Dedifferentiated amniotic fluid mesenchymal stem cell (primary cell): ENCODE measurements around the gene CSTF1.
A peak's percentile ranks its signal among the peaks of the same experiment; 100 is the strongest.
"Not testable (repeated sequence)": the region's sequence is repeated elsewhere in the genome, so short reads cannot be mapped to it uniquely, and the experiment has no call there.

Experiments used
- DNase-seq: peaks from one replicate; pipeline ENCODE4 v3.0.0-alpha.2; 2016; ENCODE audit errors: extremely low spot score

CSTF1 gene

DNA sequence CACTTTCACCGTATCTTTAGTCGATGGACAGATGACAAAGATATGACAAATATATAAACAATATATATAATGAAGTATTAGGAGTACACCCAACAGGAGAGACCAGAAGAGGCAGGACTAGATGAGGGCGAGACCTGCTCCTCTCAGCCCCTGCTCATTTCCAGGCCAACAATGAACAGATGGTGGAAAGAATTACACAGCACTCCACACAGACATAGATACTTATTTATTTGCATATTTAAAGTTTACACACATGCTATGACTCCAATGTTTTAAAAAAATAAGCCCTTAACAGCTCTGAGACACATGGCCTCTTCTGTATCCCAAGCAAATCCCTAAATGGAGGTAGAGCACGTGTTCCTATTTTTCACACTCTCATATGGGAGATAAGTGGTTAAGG is 23.3 kb upstream of the CSTF1 start:
- DNase-seq = no peak

DNA sequence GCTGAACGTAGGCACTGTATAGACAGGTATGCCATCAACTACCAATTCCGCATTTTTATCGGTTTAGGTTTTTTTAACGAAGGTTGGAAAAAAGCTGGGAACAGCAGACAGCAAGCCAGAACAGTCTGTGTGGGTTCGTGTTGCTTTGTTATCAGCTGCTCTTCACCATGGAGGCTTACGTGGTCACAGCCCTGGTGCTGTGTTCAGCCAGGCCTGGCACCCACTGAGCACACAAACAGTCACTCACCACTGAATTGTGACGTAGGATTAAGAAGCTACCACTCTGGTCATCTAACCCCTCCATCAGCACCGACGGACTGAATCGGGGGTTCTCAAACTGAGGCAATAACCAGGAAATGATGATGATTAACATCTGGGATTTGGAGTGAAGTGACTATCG is 20.5 kb upstream of the CSTF1 start:
- DNase-seq = no peak

DNA sequence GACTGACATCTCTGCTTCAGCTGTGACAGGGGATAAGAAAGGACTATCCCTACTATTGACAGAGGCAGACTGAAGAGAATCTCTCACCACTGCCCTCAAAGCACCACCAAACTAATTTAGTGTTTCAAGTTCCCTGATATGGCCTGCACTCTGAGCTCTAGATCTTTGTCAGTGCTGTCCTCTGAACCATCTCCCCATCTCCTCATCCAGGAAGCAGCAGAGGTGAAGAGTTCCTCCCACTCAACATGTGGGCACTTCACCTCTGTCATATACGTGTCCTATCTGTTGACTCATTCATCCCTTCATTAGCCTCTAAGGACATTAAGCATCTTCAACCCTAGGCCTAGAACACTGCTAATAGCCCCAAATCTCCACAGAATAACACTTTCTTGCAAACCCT is 19.6 kb upstream of the CSTF1 start:
- DNase-seq = no peak

DNA sequence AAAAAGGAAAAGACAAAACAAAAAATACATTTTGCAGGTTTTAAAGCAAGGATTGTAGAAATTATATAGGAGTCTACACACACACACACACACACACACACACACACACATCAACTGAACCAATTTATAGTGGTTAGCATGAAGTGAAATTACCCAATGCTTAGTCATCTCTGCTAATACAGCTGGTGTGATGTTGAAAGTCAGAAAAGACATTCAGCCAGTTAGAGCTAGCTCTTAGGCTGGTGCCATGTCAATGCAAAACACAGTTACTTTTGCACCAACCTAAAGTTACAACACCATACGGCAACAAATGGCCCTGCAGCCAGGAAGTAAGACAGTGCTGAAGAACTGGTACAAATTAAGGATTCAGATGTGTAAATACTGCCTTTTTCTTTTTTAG is 18.5 kb upstream of the CSTF1 start:
- peak; percentile 86 for DNase-seq

DNA sequence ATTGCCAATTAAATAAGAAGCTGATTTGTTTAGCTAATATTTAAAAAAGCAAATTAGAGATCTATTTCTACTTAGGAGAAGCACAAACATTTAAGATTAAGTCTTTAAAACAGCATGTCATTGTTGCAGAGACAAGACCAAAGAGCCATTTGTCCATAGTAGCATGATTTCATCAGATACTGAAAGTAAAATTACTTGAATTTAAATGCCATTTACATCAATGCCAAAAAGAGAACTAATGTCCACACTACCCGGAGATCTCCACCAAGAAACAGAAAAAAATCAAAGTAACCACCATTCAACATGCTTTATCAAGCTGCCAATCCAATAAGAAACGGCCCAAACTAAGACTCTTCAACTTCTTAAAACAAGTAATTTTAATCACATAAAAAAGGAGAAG is 16.1 kb upstream of the CSTF1 start:
- DNase-seq = no peak

DNA sequence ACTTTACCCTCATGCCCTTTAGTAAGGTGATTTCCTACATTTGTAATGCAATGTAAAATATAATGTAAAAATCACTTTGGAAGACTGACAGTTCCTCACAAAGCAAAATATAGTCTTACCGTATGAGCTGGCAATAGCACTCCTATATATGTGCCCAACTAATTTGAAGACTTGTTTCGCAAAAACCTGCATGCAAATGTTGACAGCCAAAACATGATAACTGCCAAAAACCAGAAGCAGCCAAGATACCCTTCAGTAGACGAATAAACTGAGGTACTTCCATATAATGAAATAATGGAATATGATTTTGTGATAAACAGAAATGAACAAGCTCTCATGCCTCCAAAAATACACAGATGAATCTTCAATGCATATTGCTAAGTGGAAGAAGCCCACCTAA is 14.1 kb upstream of the CSTF1 start:
- DNase-seq = no peak

DNA sequence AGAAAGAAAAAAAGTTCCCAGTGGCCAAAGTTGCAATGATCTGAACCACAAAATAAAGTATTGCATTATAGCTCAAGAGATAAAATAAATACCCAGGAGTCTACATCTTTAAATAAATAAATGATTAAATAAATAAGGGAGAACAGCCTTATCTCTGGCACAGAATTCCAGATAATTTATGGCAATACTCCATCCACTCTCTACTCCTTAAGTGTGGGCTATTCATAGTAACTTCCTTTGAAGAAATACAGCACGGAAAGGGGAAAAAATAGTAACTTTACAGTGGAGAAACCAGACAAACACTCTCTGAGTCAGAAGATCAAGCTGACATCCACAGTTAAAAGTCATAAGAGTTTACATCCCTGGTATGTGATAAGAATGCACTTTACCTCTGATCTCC is 12.1 kb upstream of the CSTF1 start:
- no peak for DNase-seq

DNA sequence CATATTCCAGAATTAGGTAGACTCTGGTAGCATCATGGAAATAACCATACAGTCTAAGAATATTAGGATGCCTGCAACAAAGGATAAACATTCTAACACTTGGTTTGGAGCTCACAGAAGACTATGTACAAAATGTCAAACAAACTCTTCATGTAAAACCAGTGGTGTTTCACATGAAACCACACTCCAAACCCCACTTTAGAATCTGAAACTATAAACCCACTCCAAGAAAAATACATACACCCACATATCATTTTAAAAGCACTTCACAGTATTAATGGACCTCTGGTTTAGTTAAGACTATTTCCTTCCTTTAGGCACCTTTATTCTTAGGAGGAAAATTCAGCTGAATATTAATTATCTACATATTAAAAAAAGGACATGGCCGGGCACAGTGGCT is 10.9 kb upstream of the CSTF1 start:
- DNase-seq = no peak

DNA sequence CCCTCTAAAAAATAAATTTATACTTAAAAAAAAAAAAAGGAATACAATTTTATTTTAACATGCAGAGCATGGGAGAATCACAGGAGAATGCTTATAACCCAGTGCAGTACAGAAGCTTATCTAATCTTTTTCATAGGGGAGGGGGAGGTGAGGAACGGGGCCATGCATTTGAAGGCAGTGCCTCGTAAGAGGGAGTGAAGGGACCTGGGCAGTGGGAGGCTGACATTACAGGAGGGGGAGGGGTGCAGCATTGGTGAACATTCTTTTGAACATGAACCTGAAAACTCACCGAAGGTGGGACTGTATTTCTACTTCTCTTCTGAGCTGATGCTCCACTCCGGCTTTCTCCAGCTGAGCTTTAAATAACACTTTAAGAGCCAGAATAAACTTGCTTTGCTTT is 9.7 kb upstream of the CSTF1 start:
- no peak for DNase-seq

DNA sequence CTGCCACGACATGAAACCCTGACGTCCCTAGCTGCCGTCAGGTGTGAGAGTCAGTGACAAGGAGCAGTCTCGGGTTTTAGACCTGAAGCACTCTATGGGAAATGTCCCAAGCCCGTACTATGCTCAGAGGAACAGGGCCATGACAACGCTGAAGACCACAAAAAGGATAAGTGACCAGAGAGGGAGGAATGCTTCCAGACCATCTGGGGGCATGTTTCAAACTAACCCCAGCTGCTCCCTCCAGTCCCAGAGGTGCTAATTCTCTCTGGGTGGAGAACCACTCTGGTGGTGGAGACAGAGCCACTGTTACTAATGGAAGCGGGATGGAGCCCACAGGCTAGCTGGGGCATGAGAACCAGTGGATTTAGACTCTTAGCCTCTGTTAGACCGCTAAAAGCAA is 9.1 kb upstream of the CSTF1 start:
- DNase-seq = no peak

DNA sequence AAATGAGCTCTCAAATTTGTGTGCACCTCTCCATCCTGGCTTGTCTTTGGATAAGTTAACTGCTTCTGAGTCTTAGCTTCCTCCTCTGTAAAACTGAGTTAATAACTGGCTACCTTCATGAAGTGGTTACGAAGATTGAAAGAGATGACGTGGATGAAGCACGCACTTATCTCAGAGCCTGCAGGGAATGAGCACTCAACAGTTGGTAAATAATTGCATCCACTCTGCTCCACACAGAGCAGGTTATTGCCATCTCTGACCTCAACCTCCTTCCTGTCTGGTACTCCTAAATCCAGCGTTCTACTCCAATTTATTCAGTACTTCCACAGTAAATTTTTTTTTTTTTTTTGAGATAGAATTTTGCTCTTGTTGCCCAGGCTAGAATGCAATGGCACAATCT is 7.3 kb upstream of the CSTF1 start:
- no peak for DNase-seq

DNA sequence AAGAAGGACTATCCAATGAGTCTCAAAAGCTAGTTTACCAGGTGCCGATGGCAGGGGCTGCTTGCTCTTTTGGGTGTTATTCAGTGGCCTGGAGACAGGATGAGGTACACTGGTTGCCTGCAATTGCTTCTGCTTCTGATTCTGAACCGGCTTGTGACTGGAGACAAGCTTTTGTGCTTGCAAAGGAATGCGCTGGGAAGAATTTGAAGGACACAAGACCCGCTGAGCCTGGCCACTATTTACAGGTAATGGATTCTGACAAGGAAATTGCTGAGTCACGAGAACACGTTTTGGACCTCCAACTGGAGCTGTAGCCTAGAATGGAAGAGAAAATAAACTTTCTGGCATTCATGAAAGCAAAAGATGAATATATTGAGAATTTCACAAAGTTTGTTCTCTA is 6.2 kb upstream of the CSTF1 start:
- no peak for DNase-seq

DNA sequence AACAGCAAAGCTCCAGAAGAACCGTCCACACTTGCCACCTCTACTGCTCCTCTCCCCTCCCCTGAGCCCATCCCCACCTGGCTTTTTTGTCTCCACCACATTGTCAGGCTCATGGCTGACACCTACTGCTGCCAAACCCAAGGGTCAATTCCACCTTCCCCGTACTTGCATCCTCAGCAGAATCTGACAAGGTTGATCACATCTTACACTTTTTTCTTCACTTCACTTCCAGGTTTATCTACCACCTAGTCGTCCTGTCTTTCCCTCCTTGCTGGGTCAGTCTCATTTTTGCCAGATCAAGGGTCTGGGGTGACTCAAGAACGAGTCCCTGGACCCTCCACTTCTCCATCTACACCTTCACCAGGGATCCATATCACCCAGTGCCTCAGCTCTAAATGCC is 3.6 kb upstream of the CSTF1 start:
- DNase-seq = no peak

DNA sequence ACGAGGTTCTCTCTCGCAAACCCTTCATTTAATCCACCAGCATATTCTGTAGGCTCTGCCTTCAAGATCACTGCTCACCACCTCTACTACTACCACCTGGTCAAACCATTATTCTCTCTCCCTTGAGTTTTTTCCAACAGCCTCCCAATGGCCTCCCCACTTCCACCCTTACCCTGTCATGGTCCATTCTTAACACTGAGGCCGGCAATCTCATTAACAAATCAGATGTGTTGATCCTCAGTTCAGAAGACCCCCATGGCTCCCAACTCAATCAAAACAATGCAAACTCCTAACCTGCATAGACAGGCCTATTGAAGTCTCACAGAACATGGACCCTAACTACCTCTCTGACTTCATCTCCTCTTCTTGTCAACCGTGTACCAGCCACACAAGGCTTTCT is 2.6 kb upstream of the CSTF1 start:
- no peak for DNase-seq

DNA sequence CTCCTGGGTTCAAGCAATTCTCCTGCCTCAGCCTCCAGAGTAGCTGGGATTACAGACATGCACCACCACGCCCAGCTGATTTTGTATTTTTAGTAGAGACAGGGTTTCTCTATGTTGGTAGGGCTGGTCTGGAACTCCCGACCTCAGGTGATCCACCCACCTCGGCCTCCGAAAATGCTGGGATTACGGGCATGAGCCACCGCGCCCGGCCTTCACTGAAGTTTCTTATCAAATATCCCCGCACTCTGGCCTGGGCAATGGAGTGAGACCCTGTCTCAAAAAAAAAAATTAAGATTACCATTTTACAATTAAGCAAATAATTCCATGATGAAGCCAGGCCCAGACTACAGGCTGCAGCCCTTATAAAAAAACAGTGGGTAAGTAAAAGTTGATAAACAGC is 2.0 kb upstream of the CSTF1 start:
- not testable (repeated sequence) for DNase-seq

DNA sequence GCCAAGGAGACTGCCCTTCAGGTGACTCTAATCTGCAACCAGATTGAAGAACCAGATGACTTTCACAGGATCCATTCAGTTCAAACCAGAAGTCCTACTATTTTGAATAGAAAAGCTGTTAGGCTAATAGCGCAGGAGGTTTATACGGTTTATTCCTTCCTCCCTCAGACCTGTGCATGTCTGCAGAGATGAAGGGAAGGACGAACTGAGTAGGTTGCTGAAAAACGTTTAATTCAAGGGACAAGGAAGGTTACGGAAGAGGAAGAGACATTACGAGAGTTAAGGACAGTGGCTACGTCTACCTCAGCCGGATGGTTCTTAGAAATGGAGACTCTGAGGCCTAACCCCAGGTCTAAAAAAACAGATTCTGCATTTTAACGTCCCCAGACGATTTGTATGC is 1.4 kb upstream of the CSTF1 start:
- no peak for DNase-seq

DNA sequence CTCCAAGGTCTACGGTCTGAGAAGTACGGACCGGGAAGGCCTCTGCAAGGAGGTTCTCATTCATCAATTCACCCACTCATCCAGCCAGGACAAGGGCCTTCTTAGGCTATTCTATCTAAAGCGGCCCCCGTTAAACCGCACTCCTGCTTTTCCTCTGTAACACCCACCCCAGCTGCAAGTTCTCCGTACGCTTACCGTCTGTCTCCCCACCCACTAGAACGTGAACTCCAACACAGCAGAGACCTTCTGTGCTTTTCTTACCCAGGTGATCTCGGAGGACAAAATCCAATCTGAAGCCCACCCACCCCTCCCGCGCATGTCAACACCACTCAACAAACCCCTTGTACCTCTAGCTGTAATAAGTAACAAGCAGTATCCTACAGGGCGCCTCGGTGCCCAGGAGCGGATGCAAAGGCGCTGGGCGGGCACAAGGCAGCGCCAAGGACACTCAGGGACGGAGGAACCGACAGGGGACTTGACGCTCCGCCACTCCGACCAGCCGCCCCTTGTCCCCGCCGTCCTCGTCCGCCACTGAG is 781 bp upstream of the CSTF1 start:
- DNase-seq = no peak

DNA sequence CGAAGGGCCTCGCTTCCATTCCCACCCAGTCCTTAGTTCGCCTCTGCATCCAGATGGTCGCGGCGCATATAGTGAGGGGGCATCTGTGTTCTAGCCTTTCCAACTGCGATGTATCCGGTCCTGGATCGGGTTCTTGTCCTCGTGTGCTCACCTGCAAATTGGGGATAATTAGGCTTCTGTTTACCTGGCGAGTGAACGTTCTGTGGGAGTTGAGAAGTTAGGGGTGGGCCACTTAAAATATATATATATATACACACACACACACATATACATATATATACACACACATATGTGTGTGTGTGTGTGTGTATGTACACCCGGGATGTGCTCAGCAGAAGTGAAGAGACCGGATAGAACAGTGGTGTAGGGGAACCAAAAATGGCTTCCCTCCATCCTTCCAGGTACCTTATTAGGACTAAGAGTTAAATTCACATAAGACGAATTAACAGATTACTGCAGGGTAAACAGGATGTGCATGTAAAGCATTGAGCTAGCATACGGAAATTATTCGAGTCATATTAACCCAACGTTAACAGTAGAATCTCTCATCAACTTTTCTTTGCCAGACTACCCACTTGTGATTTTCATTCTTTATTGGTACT is 537 bp downstream of the CSTF1 start:
- DNase-seq = no peak

DNA sequence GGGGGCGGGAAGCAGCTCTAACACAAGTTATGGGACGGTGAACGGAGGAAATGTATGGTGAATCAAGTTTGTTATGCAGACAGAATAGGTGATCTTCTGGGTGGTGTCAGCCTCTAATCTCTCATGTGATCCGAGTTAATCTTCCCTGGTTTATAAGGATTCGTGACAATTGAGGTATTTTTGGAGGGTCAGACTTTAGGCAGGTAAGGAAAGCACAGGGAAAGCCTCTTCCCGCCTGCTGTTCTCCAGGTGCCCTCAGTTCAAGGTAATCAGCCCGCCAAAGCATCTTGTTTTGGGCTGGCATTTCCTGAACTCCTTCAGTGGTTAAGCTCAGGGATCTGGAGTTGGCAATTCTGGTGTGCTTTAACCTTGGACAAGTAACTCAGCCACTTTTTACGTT is 1.2 kb downstream of the CSTF1 start:
- no peak for DNase-seq

DNA sequence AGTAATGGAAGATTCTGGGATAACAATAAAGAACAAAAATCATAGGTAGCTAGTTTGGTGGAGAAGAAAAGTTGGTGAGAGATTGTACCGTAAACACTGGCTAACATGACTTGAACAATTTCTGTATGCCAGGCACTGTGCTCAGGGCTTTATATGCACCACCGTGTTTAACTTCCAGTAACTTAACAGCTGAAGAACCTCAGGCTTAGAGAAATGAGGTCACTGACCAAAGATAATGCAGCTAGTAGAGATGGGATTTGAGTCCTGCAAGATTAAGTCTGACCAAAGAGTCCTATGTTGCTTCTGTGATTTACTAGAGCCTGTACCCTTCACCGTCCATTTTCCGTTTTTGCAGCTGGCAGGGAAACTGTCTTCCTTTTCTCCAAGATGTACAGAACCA is 2.7 kb downstream of the CSTF1 start:
- DNase-seq = no peak

DNA sequence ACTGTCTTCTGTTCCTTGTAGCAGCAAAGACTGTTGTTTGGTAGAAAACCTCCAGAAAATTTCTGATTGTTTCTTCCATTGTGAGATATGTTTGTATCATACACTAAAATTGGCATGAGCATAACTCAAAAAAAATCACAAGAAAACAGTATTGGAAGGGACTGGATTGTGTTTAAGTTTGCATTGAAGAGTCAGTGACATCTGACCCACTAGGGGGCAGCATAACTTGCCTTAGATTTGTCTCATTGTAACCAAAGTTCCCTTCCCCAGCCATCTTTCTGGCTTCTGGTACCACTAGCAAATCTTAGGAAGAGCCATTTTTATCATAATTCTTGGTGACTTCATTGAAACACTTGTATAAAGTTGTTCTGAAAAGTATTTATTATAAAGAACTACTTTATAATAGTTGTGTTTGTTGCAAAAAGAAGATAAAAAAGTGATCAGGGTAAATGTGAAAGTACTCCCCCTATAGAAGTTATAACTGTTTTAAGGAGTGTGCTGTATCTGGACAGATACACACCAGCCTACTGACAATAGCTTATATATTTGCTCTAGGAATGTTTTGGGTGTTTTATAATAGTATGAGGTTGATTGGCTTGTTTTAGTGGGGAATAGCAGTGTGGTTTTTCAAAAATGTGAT is 7.7 kb downstream of the CSTF1 start:
- peak; percentile 69 for DNase-seq

DNA sequence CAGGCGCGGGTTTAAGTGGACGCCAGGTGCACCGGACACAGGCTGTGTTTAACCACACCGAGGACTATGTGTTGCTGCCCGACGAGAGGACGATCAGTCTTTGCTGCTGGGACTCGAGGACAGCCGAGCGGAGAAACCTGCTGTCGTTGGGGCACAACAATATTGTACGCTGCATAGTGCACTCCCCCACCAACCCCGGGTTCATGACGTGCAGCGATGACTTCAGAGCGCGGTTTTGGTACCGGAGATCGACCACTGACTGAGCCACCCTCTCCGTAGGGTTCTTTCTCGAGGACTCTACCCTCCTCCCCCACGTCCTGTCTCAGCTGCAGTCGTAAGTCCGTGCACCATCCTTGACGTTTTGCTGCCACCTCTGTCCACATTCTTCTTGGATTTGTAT is 11.0 kb downstream of the CSTF1 start:
- no peak for DNase-seq

DNA sequence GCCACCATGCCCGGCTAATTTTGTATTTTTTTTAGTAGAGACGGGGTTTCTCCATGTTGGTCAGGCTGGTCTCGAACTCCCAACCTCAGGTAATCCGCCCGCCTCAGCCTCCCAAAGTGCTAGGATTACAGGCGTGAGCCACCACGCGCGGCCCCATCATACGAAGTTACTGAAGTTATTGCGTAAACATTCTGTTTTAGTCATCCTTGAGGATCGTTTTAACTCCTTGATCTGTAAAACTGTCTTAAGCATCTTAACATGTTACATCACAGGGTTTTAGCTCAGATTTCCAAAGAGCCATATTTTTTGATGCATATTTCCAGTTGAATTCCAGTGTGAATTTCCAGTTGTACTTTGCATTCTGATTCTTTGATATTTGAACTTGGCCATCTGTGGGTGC is 12.9 kb downstream of the CSTF1 start:
- DNase-seq = not testable (repeated sequence)

DNA sequence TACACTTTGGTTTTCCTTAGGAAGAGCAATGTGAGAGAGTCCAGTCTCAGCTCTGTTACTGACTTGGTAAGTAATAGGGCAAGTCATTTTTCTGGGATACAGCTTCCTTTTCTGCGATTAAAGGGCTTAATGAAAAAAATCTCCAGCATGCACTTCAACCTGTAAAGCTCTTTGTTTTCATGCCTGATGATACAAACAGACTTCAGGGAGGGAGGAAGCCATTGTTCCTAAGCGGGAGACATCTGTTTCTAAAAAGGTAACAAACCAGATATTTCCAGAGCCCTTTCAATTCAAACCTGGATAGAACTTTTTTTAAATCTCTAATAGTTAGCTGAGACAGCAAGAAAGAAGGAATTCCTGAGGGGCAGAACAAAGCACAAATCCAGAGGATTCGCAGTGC is 14.5 kb downstream of the CSTF1 start:
- no peak for DNase-seq
